ENCODE results near the gene LPIN1.

- no peak for TF ChIP-seq CTCF (IDR thresholded peaks at IDR 0.05)
- TF ChIP-seq HMGXB4 (CRISPR knock-in tag; IDR thresholded peaks at IDR 0.05; ENCODE audit: borderline replicate concordance): no peak
- TF ChIP-seq RCOR1 (IDR thresholded peaks at IDR 0.05; ENCODE audit: low read depth, low read length): no peak
- TF ChIP-seq, protein P1, sequence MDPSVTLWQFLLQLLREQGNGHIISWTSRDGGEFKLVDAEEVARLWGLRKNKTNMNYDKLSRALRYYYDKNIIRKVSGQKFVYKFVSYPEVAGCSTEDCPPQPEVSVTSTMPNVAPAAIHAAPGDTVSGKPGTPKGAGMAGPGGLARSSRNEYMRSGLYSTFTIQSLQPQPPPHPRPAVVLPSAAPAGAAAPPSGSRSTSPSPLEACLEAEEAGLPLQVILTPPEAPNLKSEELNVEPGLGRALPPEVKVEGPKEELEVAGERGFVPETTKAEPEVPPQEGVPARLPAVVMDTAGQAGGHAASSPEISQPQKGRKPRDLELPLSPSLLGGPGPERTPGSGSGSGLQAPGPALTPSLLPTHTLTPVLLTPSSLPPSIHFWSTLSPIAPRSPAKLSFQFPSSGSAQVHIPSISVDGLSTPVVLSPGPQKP (IDR thresholded peaks at IDR 0.05; ENCODE audit: low read depth, low read length): no peak
- TF ChIP-seq, protein P2, sequence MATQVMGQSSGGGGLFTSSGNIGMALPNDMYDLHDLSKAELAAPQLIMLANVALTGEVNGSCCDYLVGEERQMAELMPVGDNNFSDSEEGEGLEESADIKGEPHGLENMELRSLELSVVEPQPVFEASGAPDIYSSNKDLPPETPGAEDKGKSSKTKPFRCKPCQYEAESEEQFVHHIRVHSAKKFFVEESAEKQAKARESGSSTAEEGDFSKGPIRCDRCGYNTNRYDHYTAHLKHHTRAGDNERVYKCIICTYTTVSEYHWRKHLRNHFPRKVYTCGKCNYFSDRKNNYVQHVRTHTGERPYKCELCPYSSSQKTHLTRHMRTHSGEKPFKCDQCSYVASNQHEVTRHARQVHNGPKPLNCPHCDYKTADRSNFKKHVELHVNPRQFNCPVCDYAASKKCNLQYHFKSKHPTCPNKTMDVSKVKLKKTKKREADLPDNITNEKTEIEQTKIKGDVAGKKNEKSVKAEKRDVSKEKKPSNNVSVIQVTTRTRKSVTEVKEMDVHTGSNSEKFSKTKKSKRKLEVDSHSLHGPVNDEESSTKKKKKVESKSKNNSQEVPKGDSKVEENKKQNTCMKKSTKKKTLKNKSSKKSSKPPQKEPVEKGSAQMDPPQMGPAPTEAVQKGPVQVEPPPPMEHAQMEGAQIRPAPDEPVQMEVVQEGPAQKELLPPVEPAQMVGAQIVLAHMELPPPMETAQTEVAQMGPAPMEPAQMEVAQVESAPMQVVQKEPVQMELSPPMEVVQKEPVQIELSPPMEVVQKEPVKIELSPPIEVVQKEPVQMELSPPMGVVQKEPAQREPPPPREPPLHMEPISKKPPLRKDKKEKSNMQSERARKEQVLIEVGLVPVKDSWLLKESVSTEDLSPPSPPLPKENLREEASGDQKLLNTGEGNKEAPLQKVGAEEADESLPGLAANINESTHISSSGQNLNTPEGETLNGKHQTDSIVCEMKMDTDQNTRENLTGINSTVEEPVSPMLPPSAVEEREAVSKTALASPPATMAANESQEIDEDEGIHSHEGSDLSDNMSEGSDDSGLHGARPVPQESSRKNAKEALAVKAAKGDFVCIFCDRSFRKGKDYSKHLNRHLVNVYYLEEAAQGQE (IDR thresholded peaks at IDR 0.05): no peak
- no peak for TF ChIP-seq NFE2L2 (conservative IDR thresholded peaks at IDR 0.05; ENCODE audit: low read length)
- TF ChIP-seq HOXB5 (CRISPR knock-in tag; IDR thresholded peaks at IDR 0.05): no peak
Measured at GRCh38 chr2:11814979-11815510, 68.6 kb downstream of the LPIN1 start.

Measured in A549 (cell line).